K562 (cell line): ENCODE data around the gene PPFIA1. TPM values are rescaled to one million over a fixed set of nuclear protein-coding genes. Genes with fewer than 3 reads are reported as not detected.

Source experiments
- ARID4B ChIP-seq: sonication (generic); formaldehyde crosslinking; IDR thresholded peaks from 2 replicates; pipeline ENCODE4 v1.8.0; 2022; ENCODE audit warnings: mild to moderate bottlenecking, missing genetic modification reagents
- CBFA2T2 ChIP-seq: fragments of 450-650 bp; conservative IDR thresholded peaks from 2 replicates; pipeline ENCODE4 v1.6.1; 2017; ENCODE audit warnings: mild to moderate bottlenecking
- CEBPB ChIP-seq: fragments of 450-650 bp; IDR thresholded peaks from 2 replicates; pipeline ENCODE4 v1.6.1; 2016; ENCODE audit warnings: missing genetic modification characterization, missing compliant biosample characterization
- CEBPG ChIP-seq, 3 experiments: fragments of 200-800 bp in 1 of 3; sonication (Bioruptor generic) in 1 of 3; sonication (generic) in 1 of 3; formaldehyde crosslinking in 1 of 3; IDR thresholded peaks in 2 of 3; conservative IDR thresholded peaks in 1 of 3; 2 replicates each; pipeline versions ENCODE4 v1.6.1 to v1.8.0; 2016 to 2022; ENCODE audit warnings: missing compliant biosample characterization in 2 of 3, missing genetic modification characterization in 2 of 3, mild to moderate bottlenecking in 1 of 3, missing genetic modification reagents in 1 of 3
- FOXK1 ChIP-seq: sonication (generic); formaldehyde crosslinking; IDR thresholded peaks from 2 replicates; pipeline ENCODE4 v1.8.0; 2022; ENCODE audit warnings: missing genetic modification reagents, mild to moderate bottlenecking, borderline replicate concordance
- GTF2E2 ChIP-seq: fragments of 200-800 bp; sonication (Bioruptor generic); IDR thresholded peaks from 2 replicates; pipeline ENCODE4 v1.6.1; 2016; ENCODE audit warnings: missing genetic modification characterization, missing compliant biosample characterization
- MAZ ChIP-seq, 2 experiments: fragments of 450-650 bp in 1 of 2; sonication (generic) in 1 of 2; formaldehyde crosslinking; IDR thresholded peaks in 1 of 2; conservative IDR thresholded peaks in 1 of 2; 2 replicates each; pipeline versions ENCODE4 v1.4.0 to v1.5.0; 2020; ENCODE audit warnings: mild to moderate bottlenecking in 1 of 2, missing genetic modification reagents in 1 of 2
- NFE2L1 ChIP-seq: fragments of 450-650 bp; IDR thresholded peaks from 2 replicates; pipeline ENCODE4 v1.6.1; 2016; ENCODE audit warnings: missing genetic modification characterization, low read depth, mild to moderate bottlenecking, missing compliant biosample characterization, moderate library complexity, borderline replicate concordance
- POLR2G ChIP-seq: fragments of 200-400 bp; formaldehyde crosslinking; IDR thresholded peaks from 2 replicates; pipeline ENCODE4 v1.6.1; 2017; ENCODE audit warnings: low read depth, mild to moderate bottlenecking, antibody characterized with exemption, low read length, moderate library complexity
- TFAP4 ChIP-seq: sonication (generic); formaldehyde crosslinking; IDR thresholded peaks from 2 replicates; pipeline ENCODE4 v1.8.0; 2022; ENCODE audit warnings: missing genetic modification reagents, mild to moderate bottlenecking, moderate library complexity, borderline replicate concordance
- THRB ChIP-seq: fragments of 450-650 bp; formaldehyde crosslinking; conservative IDR thresholded peaks from 2 replicates; pipeline ENCODE4 v1.4.0; 2022; ENCODE audit warnings: mild to moderate bottlenecking, missing genetic modification characterization
- ZBTB7A ChIP-seq: IDR thresholded peaks from 2 replicates; pipeline ENCODE4 v1.6.1; 2011; ENCODE audit warnings: low read depth, mild to moderate bottlenecking, low read length, moderate library complexity, borderline replicate concordance; ENCODE audit not compliant: control insufficient read depth
- ZNF699 ChIP-seq: fragments of 250-450 bp; sonication (Bioruptor Pico); IDR thresholded peaks from 2 replicates; pipeline ENCODE4 v1.8.0; 2021; ENCODE audit warnings: mild to moderate bottlenecking, moderate library complexity; ENCODE audit not compliant: insufficient replicate concordance
- polyA plus RNA-seq, 8 experiments: library from polyadenylated mRNA; depleted of rRNA in 4 of 8; stranded (reverse) in 5 of 8; unstranded in 3 of 8; fragments of >200 nt; fragmentation: Nextera tagmentation in 2 of 8; fragmentation: Illumina TruSeq in 1 of 8; extraction: Ambion mirVana in 2 of 8; extraction: Trizol in 1 of 8; gene quantifications; 2 replicates each; pipeline versions ENCODE4 v1.2.1 to v1.2.3, GENCODE V29; 2011 to 2014; ENCODE audit warnings: inconsistent platforms in 1 of 8, missing spikeins in 1 of 8
- total RNA-seq, 7 experiments: library from RNA; depleted of rRNA in 6 of 7; stranded (reverse); fragments of >200 nt in 6 of 7; fragmentation: Illumina TruSeq in 2 of 7; extraction: Trizol in 2 of 7; gene quantifications; 2 replicates each; pipeline versions ENCODE4 v1.2.1 to v1.2.3, GENCODE V29; 2011 to 2021; ENCODE audit warnings: low replicate concordance in 1 of 7

The PPFIA1 gene
- total and polyA plus RNA-seq, 9 of the 15 experiments (the other 6 are each of a cell fraction or from before 2014, with no cell fraction given) = 9.9 to 41.5 (median 28.5) TPM

- TF ChIP-seq THRB (CRISPR knock-in tag) = 0 out of 2 replicates have a peak, but pooled peaks have one; percentile 7
- TF ChIP-seq ZNF699 (CRISPR knock-in tag) = no peak
- TF ChIP-seq POLR2G = peak; percentile 22; the same call in 1 of the 2 replicates
- TF ChIP-seq ZBTB7A = 0 out of 2 replicates have a peak, but pooled peaks have one; percentile 27
- TF ChIP-seq ARID4B (CRISPR knock-in tag) = 0 out of 2 replicates have a peak, but pooled peaks have one; percentile 29
- peak; percentile 61 for TF ChIP-seq CEBPG (CRISPR knock-in tag; IDR thresholded peaks at IDR 0.05)
- peak in 1 of 2 experiments; percentile 46; a peak in 1 of 4 replicates for TF ChIP-seq CEBPG (tag; conservative IDR thresholded peaks at IDR 0.05 in 1 of 2, IDR thresholded peaks at IDR 0.05 in 1 of 2)
- 0 out of 2 replicates have a peak, but pooled peaks have one; percentile 17 for TF ChIP-seq GTF2E2 (tag)
- TF ChIP-seq CBFA2T2 = no peak
- TF ChIP-seq TFAP4 (CRISPR knock-in tag) = 0 out of 2 replicates have a peak, but pooled peaks have one; percentile 43
- TF ChIP-seq CEBPB = peak; percentile 70
- no peak; a peak in 1 of 4 replicates for TF ChIP-seq MAZ (CRISPR knock-in tag; conservative IDR thresholded peaks at IDR 0.05 in 1 of 2, IDR thresholded peaks at IDR 0.05 in 1 of 2)
- no peak for TF ChIP-seq NFE2L1
- TF ChIP-seq FOXK1 (CRISPR knock-in tag) = no peak
Observed at GRCh38 chr11:70398834-70399680, 128.6 kb downstream of the PPFIA1 start (continued).
